Subcutaneous adipose tissue (tissue), 4 donors: Measurements from ENCODE around the gene ATP2B2. TPM values are rescaled to one million over a fixed set of nuclear protein-coding genes. Genes with fewer than 3 reads are reported as not detected.

Source experiments
- total RNA-seq, 4 donors: library from RNA; depleted of rRNA; stranded (reverse); fragments of >200 nt; gene quantifications; one replicate each; pipeline ENCODE4 v1.1.0, GENCODE V29; 2016
- TF ChIP-seq, protein P1 (sequence below): fragments of 450-650 bp; IDR thresholded peaks from one replicate; pipeline ENCODE4 v1.5.1; 2016; ENCODE audit warnings: low read depth, mild to moderate bottlenecking, control low read depth, antibody characterized with exemption, moderate library complexity

Gene ATP2B2
- total RNA-seq, 4 donors from 2014 or later = 0.34 to 0.44 TPM; not detected in 2

DNA sequence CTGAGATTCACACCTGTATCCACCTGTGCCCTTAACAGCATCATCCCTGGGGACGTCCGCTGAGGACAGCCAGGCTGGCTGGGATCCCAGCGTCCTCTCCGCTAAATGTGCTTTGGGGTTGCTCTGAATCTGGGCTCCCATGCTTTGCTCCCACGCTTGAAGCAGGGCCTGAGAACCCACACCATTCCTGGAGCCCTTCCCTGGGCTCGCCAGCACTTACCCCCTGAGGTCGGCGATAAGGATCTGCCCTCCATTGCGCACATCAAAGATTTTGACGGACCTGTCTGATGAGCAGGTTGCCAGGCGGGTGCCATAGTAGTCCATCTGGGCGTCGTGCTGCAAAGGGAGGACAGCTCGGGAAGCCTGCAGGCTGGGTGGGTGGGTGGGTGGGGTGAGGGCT is 190.3 kb downstream of the ATP2B2 start:
- TF ChIP-seq, protein P1, sequence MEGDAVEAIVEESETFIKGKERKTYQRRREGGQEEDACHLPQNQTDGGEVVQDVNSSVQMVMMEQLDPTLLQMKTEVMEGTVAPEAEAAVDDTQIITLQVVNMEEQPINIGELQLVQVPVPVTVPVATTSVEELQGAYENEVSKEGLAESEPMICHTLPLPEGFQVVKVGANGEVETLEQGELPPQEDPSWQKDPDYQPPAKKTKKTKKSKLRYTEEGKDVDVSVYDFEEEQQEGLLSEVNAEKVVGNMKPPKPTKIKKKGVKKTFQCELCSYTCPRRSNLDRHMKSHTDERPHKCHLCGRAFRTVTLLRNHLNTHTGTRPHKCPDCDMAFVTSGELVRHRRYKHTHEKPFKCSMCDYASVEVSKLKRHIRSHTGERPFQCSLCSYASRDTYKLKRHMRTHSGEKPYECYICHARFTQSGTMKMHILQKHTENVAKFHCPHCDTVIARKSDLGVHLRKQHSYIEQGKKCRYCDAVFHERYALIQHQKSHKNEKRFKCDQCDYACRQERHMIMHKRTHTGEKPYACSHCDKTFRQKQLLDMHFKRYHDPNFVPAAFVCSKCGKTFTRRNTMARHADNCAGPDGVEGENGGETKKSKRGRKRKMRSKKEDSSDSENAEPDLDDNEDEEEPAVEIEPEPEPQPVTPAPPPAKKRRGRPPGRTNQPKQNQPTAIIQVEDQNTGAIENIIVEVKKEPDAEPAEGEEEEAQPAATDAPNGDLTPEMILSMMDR = no peak

DNA sequence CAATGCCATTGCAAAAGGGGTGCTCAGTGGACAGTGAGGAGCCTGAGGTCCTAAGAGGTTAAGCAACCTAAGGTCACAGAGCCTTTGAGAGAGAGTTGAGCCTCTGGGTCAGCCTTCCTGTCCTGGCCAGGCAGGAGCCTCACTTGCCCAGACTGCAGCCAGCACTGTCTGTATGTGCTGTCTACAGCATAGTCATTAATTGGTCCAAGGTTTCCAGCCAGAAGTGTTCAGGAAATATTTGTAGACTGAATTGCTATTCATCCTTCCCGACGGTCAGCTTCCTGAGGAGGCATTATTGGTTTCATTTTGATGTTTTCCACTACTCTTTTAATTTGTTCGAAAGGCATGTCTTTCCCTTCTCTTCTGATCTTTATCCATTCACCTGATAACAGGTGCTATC is 192.5 kb downstream of the ATP2B2 start:
- TF ChIP-seq, protein P1 = no peak

DNA sequence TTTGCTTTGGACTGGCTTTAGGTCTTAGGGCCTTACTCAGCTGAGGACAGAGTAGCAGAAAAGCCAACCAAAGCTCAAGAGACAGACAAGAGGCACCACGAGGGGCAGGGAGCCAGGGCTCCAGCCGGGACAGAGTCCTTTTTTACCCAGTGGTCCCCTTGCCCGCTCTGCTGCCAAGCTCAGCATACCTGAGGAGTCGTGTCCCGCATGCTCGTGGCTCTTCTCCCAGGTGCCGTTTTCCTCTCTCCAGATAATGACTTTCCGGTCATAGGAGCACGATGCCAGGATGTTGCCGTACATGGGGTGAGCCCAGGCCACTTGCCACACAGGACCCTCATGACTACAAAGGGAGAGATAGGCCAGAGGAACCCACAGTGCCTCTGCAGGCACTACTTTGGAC is 193.0 kb downstream of the ATP2B2 start:
- TF ChIP-seq, protein P1 = no peak

DNA sequence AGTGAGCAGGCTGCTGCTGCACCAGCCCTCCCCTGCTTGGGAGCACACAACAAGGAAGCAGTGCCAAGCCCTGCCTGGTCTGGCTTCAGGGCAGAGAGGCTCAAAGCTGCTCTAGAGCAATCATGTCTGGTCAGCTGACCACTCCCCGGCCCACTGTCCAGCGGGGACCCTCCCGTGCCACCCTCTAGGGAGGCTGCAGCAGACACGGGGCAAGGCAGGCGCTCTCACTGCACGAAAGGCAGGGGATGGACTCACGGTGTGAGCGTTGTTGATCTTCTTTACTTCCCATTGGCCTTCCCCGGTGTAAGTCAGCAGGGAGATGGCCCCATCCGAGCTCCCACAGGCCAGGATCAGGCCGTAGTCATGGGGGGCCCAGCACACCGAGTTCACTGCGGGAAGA is 193.7 kb downstream of the ATP2B2 start:
- TF ChIP-seq, protein P1 = no peak

DNA sequence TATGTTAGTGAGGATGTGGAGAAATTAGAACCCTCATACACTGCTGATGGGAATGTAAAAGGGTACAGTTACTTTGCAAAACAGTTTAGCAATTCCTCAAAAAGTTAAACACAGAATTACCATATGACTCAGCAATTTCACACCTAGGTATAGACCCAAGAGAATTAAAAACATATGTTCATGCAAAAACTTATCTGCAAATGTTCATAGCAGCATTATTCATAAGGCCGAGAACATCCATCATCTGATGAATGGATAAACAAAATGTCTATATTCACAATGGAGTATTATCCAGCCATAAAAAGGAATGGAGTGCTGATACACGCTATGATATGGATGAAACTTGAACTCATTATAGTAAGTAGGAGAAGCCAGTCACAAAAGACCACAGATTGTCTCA is 194.8 kb downstream of the ATP2B2 start:
- TF ChIP-seq, protein P1 = no peak

DNA sequence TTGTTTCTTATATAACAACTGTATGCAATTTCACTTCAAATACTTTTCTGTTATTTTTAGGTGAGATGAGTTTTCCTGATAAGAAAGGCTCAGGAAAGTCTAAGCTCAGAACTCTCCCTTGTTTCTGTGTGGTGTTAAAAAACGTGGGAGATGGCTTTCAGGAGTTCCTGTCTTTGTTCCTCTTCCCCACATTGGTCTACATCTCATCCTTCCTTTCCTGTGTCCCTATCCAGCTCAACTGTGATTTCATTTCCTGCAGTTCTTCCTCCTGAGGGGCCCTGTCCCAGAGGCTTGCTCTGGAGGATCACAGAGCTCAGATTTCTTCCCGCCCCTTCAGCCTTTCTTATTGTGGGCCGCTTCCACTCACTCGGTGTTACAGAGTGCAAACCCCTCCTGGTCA is 195.7 kb downstream of the ATP2B2 start:
- TF ChIP-seq, protein P1 = no peak

DNA sequence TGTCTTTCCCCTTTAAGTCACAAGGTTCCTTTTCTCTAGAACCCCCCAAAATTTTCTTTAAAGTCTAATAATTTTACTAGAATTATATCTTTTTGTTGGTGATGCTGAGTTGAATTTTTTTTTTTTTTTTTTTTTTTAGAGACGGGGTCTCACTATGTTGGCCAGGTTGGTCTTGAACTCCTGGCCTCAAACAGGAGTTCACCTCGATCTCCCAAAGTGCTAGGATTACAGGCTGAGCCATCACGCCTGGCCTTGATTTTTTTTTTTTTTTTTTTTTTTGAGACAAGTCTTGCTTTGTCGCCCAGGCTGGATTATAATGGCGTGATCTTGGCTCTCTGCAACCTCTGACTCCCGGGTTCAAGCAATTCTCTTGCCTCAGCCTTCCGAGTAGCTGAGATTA is 196.7 kb downstream of the ATP2B2 start:
- TF ChIP-seq, protein P1 = no peak

DNA sequence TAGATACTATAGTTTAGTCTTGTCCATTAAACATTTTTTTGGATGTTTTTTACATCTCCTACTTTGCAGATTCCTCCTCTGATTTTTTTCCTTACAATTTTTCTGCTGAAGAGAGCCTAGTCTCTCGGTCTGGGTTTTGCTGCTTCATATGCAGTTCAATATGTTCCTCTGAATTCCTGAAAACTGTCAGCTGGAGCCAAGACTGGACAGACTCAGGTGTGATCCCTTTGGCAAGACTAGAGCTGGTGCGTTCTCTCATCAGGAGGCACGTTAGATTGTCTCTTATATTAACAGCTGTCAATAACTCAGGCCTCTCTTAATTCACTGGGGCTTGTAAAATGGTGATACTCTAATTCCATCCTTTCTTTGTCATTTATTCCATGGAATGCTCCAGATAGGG is 199.2 kb downstream of the ATP2B2 start:
- TF ChIP-seq, protein P1 = no peak
